Activated CD8-positive, alpha-beta T cell treated with anti-CD3 and anti-CD28 coated beads for 36 hours (primary cell): ENCODE data around the gene SYN1. TPM values are rescaled to one million over a fixed set of nuclear protein-coding genes. Genes with fewer than 3 reads are reported as not detected.

Experiments used
- ATAC-seq: fragments of 200-7000 bp; cut with Tn5 transposase; one replicate; pipeline ENCODE4 v1.10.0; 2021; ENCODE audit warnings: mild to moderate bottlenecking, moderate library complexity
- CTCF ChIA-PET: fragments of 350-600 bp; sonication (Branson Sonifier 250); formaldehyde crosslinking; loops from one replicate; lab custom pipeline; 2021; ENCODE audit warnings: antibody characterized with exemption; lab: Charles Lee
- POLR2A ChIA-PET: fragments of 350-600 bp; sonication (Branson Sonifier 250); formaldehyde crosslinking; loops from one replicate; lab custom pipeline; 2021; ENCODE audit warnings: antibody characterized with exemption; lab: Charles Lee
- DNase-seq: peaks from one replicate; pipeline ENCODE4 v3.0.0-alpha.2; 2020
- H3K27ac Mint-ChIP-seq: one replicate; pipeline ENCODE4 v1.8.0; 2021; ENCODE audit warnings: mild to moderate bottlenecking, mixed read lengths
- H3K27me3 Mint-ChIP-seq: one replicate; pipeline ENCODE4 v1.8.0; 2021; ENCODE audit warnings: mixed read lengths
- H3K36me3 Mint-ChIP-seq: one replicate; pipeline ENCODE4 v1.8.0; 2021; ENCODE audit warnings: low read depth, mixed read lengths
- H3K4me1 Mint-ChIP-seq: one replicate; pipeline ENCODE4 v1.8.0; 2021; ENCODE audit warnings: low read depth, mixed read lengths
- H3K4me3 Mint-ChIP-seq: one replicate; pipeline ENCODE4 v1.8.0; 2021; ENCODE audit warnings: mild to moderate bottlenecking, moderate library complexity, mixed read lengths
- H3K9me3 Mint-ChIP-seq: one replicate; pipeline ENCODE4 v1.8.0; 2021; ENCODE audit warnings: mixed read lengths
- CTCF ChIP-seq: fragments of 200-600 bp; IDR thresholded peaks from one replicate; pipeline ENCODE4 v1.8.0; 2022; ENCODE audit warnings: antibody characterized with exemption, mild to moderate bottlenecking
- intact Hi-C: fragments of 100-400 bp; cut with micrococcal nuclease; formaldehyde crosslinking; loops from one replicate; pipeline ENCODE4 v1.10.0; 2022
- total RNA-seq, 2 experiments: library from RNA; stranded (reverse); gene quantifications; one replicate each; pipeline ENCODE4 v1.2.3, GENCODE V29; 2021

SYN1 gene
- total RNA-seq, 2 experiments from 2014 or later, result 0.67 to 0.74 TPM

GRCh38 chrX:47596256-47596655 lies 23.4 kb downstream of the SYN1 start:
- peaks cover 6% of the 10 kb centered on the region for H3K4me1 Mint-ChIP-seq
- CTCF ChIA-PET, result no interaction called here
- H3K27ac Mint-ChIP-seq, result no peak overlapping the region
- no peaks in the 10 kb centered on the region for H3K27me3 Mint-ChIP-seq
- H3K4me3 Mint-ChIP-seq, result no peak overlapping the region
- intact Hi-C loops, result no loop called here
- peaks cover 5% of the 10 kb centered on the region for H3K36me3 Mint-ChIP-seq
- ATAC-seq (no peak), DNase-seq (no peak)
- peaks cover 6% of the 10 kb centered on the region for H3K9me3 Mint-ChIP-seq
- TF ChIP-seq CTCF, result no peak
- POLR2A ChIA-PET, result interaction anchor here (1.1 kb wide), 1 partner anchor 9 kb away, joined by 3 read pairs; no protein-coding TSS in a partner anchor

GRCh38 chrX:47595716-47596251 lies 23.9 kb downstream of the SYN1 start:
- peaks cover 6% of the 10 kb centered on the region for H3K9me3 Mint-ChIP-seq

GRCh38 chrX:47593522-47593921 lies 26.1 kb downstream of the SYN1 start:
- Mint-ChIP-seq H3K4me3 (no peak overlapping the region), H3K27ac (no peak overlapping the region), H3K27me3 (no peaks in the 10 kb centered on the region), H3K4me1 (peaks cover 6% of the 10 kb centered on the region), H3K36me3 (peaks cover 5% of the 10 kb centered on the region), H3K9me3 (peaks cover 6% of the 10 kb centered on the region)
- DNase-seq, result no peak
- CTCF ChIA-PET, result no interaction called here
- no peak for TF ChIP-seq CTCF
- POLR2A ChIA-PET, result no interaction called here
- intact Hi-C loops, result no loop called here
- no peak for ATAC-seq

More at GRCh38 chrX:47595716-47596251, 23.9 kb downstream of the SYN1 start:
- intact Hi-C loops, result no loop called here
- Mint-ChIP-seq H3K36me3 (peaks cover 5% of the 10 kb centered on the region), H3K4me1 (peaks cover 6% of the 10 kb centered on the region), H3K27ac (no peak overlapping the region), H3K4me3 (no peak overlapping the region), H3K27me3 (no peaks in the 10 kb centered on the region)
- ATAC-seq (no peak), DNase-seq (no peak)
- TF ChIP-seq CTCF, result no peak
- CTCF ChIA-PET, result interaction anchor here (1.4 kb wide), 1 partner anchor 27 kb away, joined by 5 read pairs; no protein-coding TSS in a partner anchor
- POLR2A ChIA-PET, result interaction anchor here (1.1 kb wide), 1 partner anchor 9 kb away, joined by 3 read pairs; no protein-coding TSS in a partner anchor

GRCh38 chrX:47590984-47591383 lies 28.7 kb downstream of the SYN1 start:
- H3K4me3 Mint-ChIP-seq, result no peak overlapping the region
- H3K27ac Mint-ChIP-seq, result no peak overlapping the region
- CTCF ChIA-PET, result no interaction called here
- intact Hi-C loops, result no loop called here
- no peak for TF ChIP-seq CTCF
- no peak for ATAC-seq
- peaks cover 6% of the 10 kb centered on the region for H3K4me1 Mint-ChIP-seq
- no peaks in the 10 kb centered on the region for H3K27me3 Mint-ChIP-seq
- DNase-seq, result no peak
- H3K9me3 Mint-ChIP-seq, result no peaks in the 10 kb centered on the region
- POLR2A ChIA-PET, result no interaction called here
- no peaks in the 10 kb centered on the region for H3K36me3 Mint-ChIP-seq

GRCh38 chrX:47587906-47588735 lies 31.5 kb downstream of the SYN1 start:
- Mint-ChIP-seq H3K4me3 (no peak overlapping the region), H3K27me3 (no peaks in the 10 kb centered on the region), H3K4me1 (peaks cover 15% of the 10 kb centered on the region), H3K27ac (no peak overlapping the region), H3K36me3 (no peaks in the 10 kb centered on the region), H3K9me3 (no peaks in the 10 kb centered on the region)
- ATAC-seq (no peak), DNase-seq (no peak)
- CTCF ChIA-PET, result no interaction called here
- POLR2A ChIA-PET, result no interaction called here
- TF ChIP-seq CTCF, result no peak
- intact Hi-C loops, result no loop called here
